A549 (cell line): ENCODE results near the gene GUCY2D. TPM values are rescaled to one million over a fixed set of nuclear protein-coding genes. Genes with fewer than 3 reads are reported as not detected.

Experiments used
- ATAC-seq, 2 experiments: fragments of 200-7000 bp in 1 of 2; fragments of >200 bp in 1 of 2; cut with Nextera tagmentation in 1 of 2; cut with Tn5 transposase in 1 of 2; 3 replicates each; pipeline versions ENCODE4 v1.8.0 to v1.9.1; 2018 to 2020; ENCODE audit warnings: mild to moderate bottlenecking in 1 of 2, moderate library complexity in 1 of 2
- CTCF ChIA-PET: fragments of 300-600 bp; sonication (Branson Sonifier 250); formaldehyde crosslinking; extraction: SDS; loops from one replicate; lab custom pipeline; 2021; ENCODE audit warnings: antibody characterized with exemption, inconsistent platforms; lab: Yijun Ruan, JAX
- POLR2A ChIA-PET: fragments of 350-600 bp; formaldehyde crosslinking; extraction: SDS; loops from one replicate; lab custom pipeline; 2021; ENCODE audit warnings: antibody characterized with exemption, inconsistent platforms; lab: Yijun Ruan, JAX
- DNase-seq, 2 experiments: peaks; one replicate each; pipeline versions ENCODE4 v3.0.0 to v3.0.0-alpha.2; 2011 to 2016; ENCODE audit warnings: low read depth in 1 of 2, low spot score in 1 of 2
- FAIRE-seq: peaks from 2 replicates; lab custom pipeline; 2011; peaks lifted over from hg19 to GRCh38; lab: Jason Lieb, UNC
- H3K27ac ChIP-seq, 2 experiments: fragments of >200 bp; sonication (Bioruptor Twin); formaldehyde crosslinking; 3 replicates each; pipeline ENCODE4 v1.5.1; 2016 to 2017
- H3K4me1 ChIP-seq: fragments of >200 bp; sonication (Bioruptor Twin); formaldehyde crosslinking; 3 replicates; pipeline ENCODE4 v1.6.1; 2016
- H3K4me2 ChIP-seq: fragments of >200 bp; sonication (Bioruptor Twin); formaldehyde crosslinking; 3 replicates; pipeline ENCODE4 v1.6.1; 2016
- H3K4me3 ChIP-seq: fragments of >200 bp; sonication (Bioruptor Twin); formaldehyde crosslinking; 3 replicates; pipeline ENCODE4 v1.5.1; 2016
- H3K9me3 ChIP-seq: fragments of >200 bp; sonication (Bioruptor Twin); formaldehyde crosslinking; 3 replicates; pipeline ENCODE4 v1.6.1; 2016
- ATOH8 ChIP-seq: fragments of 250-450 bp; sonication (Bioruptor Pico); IDR thresholded peaks from 2 replicates; pipeline ENCODE4 v1.5.0; 2020; ENCODE audit warnings: low read depth, mild to moderate bottlenecking, moderate library complexity
- CHD4 ChIP-seq: fragments of 200-600 bp; sonication (generic); IDR thresholded peaks from 2 replicates; pipeline ENCODE4 v1.6.1; 2016; ENCODE audit warnings: antibody characterized with exemption, mild to moderate bottlenecking, borderline replicate concordance
- EHF ChIP-seq: fragments of 250-450 bp; sonication (Bioruptor Pico); IDR thresholded peaks from 2 replicates; pipeline ENCODE4 v1.5.0; 2020; ENCODE audit warnings: mild to moderate bottlenecking
- ELK1 ChIP-seq: fragments of 150-350 bp; IDR thresholded peaks from 2 replicates; pipeline ENCODE4 v1.6.1; 2014; ENCODE audit warnings: low read depth, mild to moderate bottlenecking, low read length
- FOSL2 ChIP-seq, 2 experiments: fragments of 450-650 bp in 1 of 2; fragments of >200 bp in 1 of 2; sonication (Bioruptor Twin) in 1 of 2; formaldehyde crosslinking; IDR thresholded peaks; 2 replicates each; pipeline versions ENCODE4 v1.5.0 to v1.6.1; 2016 to 2020; ENCODE audit warnings: mild to moderate bottlenecking in 1 of 2, moderate library complexity in 1 of 2
- FOXS1 ChIP-seq: fragments of 250-450 bp; sonication (Bioruptor Pico); IDR thresholded peaks from 2 replicates; pipeline ENCODE4 v1.5.0; 2020; ENCODE audit warnings: mild to moderate bottlenecking, moderate library complexity
- GATA3 ChIP-seq: IDR thresholded peaks from 2 replicates; pipeline ENCODE4 v1.6.1; 2012; ENCODE audit warnings: borderline replicate concordance
- HMGXB4 ChIP-seq: fragments of 250-450 bp; sonication (Bioruptor Pico); IDR thresholded peaks from 2 replicates; pipeline ENCODE4 v1.5.0; 2021; ENCODE audit warnings: mild to moderate bottlenecking, moderate library complexity, borderline replicate concordance
- MYC ChIP-seq: IDR thresholded peaks from 2 replicates; pipeline ENCODE4 v1.6.1; 2012; ENCODE audit warnings: mild to moderate bottlenecking, inconsistent platforms, low read length, improper control_type of control experiment, borderline replicate concordance
- NR3C1 ChIP-seq: fragments of >200 bp; sonication (Bioruptor Twin); formaldehyde crosslinking; IDR thresholded peaks from 3 replicates; pipeline ENCODE4 v1.6.1; 2017
- PBX3 ChIP-seq: IDR thresholded peaks from 2 replicates; pipeline ENCODE4 v1.6.1; 2012
- RNF2 ChIP-seq: fragments of 200-600 bp; sonication (generic); IDR thresholded peaks from 2 replicates; pipeline ENCODE4 v1.6.1; 2016; ENCODE audit warnings: low read depth, mild to moderate bottlenecking, antibody characterized with exemption, moderate library complexity, borderline replicate concordance
- SMC3 ChIP-seq: fragments of >200 bp; sonication (Bioruptor Twin); formaldehyde crosslinking; IDR thresholded peaks from 3 replicates; pipeline ENCODE4 v1.6.1; 2018; ENCODE audit warnings: inconsistent platforms
- TP53 ChIP-seq: fragments of 250-450 bp; sonication (Bioruptor Pico); IDR thresholded peaks from 2 replicates; pipeline ENCODE4 v1.5.0; 2021; ENCODE audit warnings: mild to moderate bottlenecking, moderate library complexity
- ZC3H11A ChIP-seq: fragments of 450-650 bp; IDR thresholded peaks from 2 replicates; pipeline ENCODE4 v1.6.1; 2014; ENCODE audit warnings: antibody characterized with exemption, mild to moderate bottlenecking
- ZNF302 ChIP-seq: fragments of 250-450 bp; sonication (Bioruptor Pico); IDR thresholded peaks from 2 replicates; pipeline ENCODE4 v1.9.0; 2021; ENCODE audit warnings: inconsistent platforms, mild to moderate bottlenecking, moderate library complexity
- WGBS: methylation state at CpG from one replicate; pipeline ENCODE4 v1.1.6; 2017; ENCODE audit errors: missing lambda C conversion rate; 5-methylcytosine and 5-hydroxymethylcytosine counted together
- polyA plus RNA-seq, 4 experiments: library from polyadenylated mRNA; depleted of rRNA in 3 of 4; stranded (reverse); fragments of >200 nt; fragmentation: RNase III in 1 of 4; extraction: RNeasy Plus Mini Kit Qiagen cat#74134 plus additional on column Dnase treatment in 1 of 4; gene quantifications; 2 replicates in 3 of 4; 3 replicates in 1 of 4; pipeline ENCODE4 v1.2.3, GENCODE V29; 2011 to 2017
- TF ChIP-seq, protein P1 (sequence below): IDR thresholded peaks from 2 replicates; pipeline ENCODE4 v1.6.1; 2012; ENCODE audit warnings: low read depth, borderline replicate concordance
- TF ChIP-seq, protein P2 (sequence below): fragments of 450-650 bp; IDR thresholded peaks from 2 replicates; pipeline ENCODE4 v1.6.1; 2014; ENCODE audit warnings: antibody characterized with exemption
- TF ChIP-seq, protein P3 (sequence below): IDR thresholded peaks from 2 replicates; pipeline ENCODE4 v1.6.1; 2012

The GUCY2D gene
- polyA plus RNA-seq, 2 of the 4 experiments (the other 2 are of a cell fraction): 0.14 TPM; not detected in 1

- TF ChIP-seq, protein P1, sequence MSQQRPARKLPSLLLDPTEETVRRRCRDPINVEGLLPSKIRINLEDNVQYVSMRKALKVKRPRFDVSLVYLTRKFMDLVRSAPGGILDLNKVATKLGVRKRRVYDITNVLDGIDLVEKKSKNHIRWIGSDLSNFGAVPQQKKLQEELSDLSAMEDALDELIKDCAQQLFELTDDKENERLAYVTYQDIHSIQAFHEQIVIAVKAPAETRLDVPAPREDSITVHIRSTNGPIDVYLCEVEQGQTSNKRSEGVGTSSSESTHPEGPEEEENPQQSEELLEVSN: no peak
- TF ChIP-seq HMGXB4 (CRISPR knock-in tag): no peak
These were observed 29.5 kb downstream of the GUCY2D start (continued) for GRCh38 chr17:8031950-8032349.

- 51% methylated on average over 2 of the region's 2 CpGs for WGBS
- Histone ChIP-seq H3K4me3 (no peak overlapping the region), H3K4me2 (no peak overlapping the region), H3K27ac (no peak overlapping the region), H3K4me1 (peaks cover 7% of the 10 kb centered on the region; the same call in 2 of the 3 replicates), H3K9me3 (0 out of 3 replicates have a peak, but pooled peaks cover 2% of the 10 kb centered on the region)
- ChIA-PET POLR2A (no interaction called here), CTCF (interaction anchor here (1.1 to 10.2 kb wide), 9 partner anchors 10 to 170 kb away, joined by 3 to 105 read pairs (median 6); no protein-coding TSS in a partner anchor)
- ATAC-seq (no peak), FAIRE-seq (no peak), DNase-seq (no peak)
- TF ChIP-seq ZNF302 (CRISPR knock-in tag) (no peak), CHD4 (no peak), GATA3 (no peak), ZC3H11A (no peak)
These were observed 30.0 kb downstream of the GUCY2D start for GRCh38 chr17:8032442-8032841.

- TF ChIP-seq PBX3 (no peak), SMC3 (no peak), EHF (CRISPR knock-in tag) (no peak), TP53 (no peak), ATOH8 (CRISPR knock-in tag) (no peak), NR3C1 (no peak), FOSL2 (IDR thresholded peaks at IDR 0.05) (no peak), FOSL2 (CRISPR knock-in tag; IDR thresholded peaks at IDR 0.05) (no peak), FOXS1 (CRISPR knock-in tag) (no peak), MYC (no peak), RNF2 (no peak), ELK1 (no peak)
- TF ChIP-seq, protein P1: no peak
- TF ChIP-seq, protein P2, sequence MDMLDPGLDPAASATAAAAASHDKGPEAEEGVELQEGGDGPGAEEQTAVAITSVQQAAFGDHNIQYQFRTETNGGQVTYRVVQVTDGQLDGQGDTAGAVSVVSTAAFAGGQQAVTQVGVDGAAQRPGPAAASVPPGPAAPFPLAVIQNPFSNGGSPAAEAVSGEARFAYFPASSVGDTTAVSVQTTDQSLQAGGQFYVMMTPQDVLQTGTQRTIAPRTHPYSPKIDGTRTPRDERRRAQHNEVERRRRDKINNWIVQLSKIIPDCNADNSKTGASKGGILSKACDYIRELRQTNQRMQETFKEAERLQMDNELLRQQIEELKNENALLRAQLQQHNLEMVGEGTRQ: no peak
- TF ChIP-seq, protein P3, sequence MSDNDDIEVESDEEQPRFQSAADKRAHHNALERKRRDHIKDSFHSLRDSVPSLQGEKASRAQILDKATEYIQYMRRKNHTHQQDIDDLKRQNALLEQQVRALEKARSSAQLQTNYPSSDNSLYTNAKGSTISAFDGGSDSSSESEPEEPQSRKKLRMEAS: no peak
- no peak for DNase-seq
- WGBS: 84% methylated on average over 20 of the region's 37 CpGs
- H3K27ac ChIP-seq: no peak within 1 kb of the TSS; a peak in 1 of 6 replicates
- ChIA-PET CTCF (interaction anchor here (1.0 to 11.7 kb wide), 11 partner anchors 10 to 296 kb away, joined by 3 to 229 read pairs (median 41); partner anchors contain the start of gene RNF227), POLR2A (no interaction called here)
- H3K9me3 ChIP-seq: no peaks in the 10 kb centered on the region
- no peaks in the 10 kb centered on the region for H3K4me1 ChIP-seq
- ATAC-seq: no peak
- no peak within 1 kb of the TSS for H3K4me2 ChIP-seq
- H3K4me3 ChIP-seq: no peak within 1 kb of the TSS
- no peak for FAIRE-seq
These were observed 36.7 kb downstream of the GUCY2D start, which contains the start of gene ALOX15B for GRCh38 chr17:8038954-8039610. Gene ALOX15B (plus strand): TSS chr17:8039059. CDS start chr17:8039156, 97 bp downstream.
